ENCODE results near the gene SORCS3.

- TF ChIP-seq MAX (IDR thresholded peaks at IDR 0.05) (no peak), EZH2phosphoT487 (IDR thresholded peaks at IDR 0.05; ENCODE audit: borderline replicate concordance) (no peak), RAD21 (IDR thresholded peaks at IDR 0.05; ENCODE audit: low read depth) (no peak), EGR1 (IDR thresholded peaks at IDR 0.05; ENCODE audit: low read depth) (no peak), CTCF (IDR thresholded peaks at IDR 0.05 in 2 of 3, conservative IDR thresholded peaks at IDR 0.05 in 1 of 3; ENCODE audit: borderline replicate concordance in 1 of 3, insufficient read depth in 1 of 3, low read depth in 2 of 3, low read length in 2 of 3) (no peak), EZH2 (IDR thresholded peaks at IDR 0.05) (no peak), POLR2A (IDR thresholded peaks at IDR 0.05; ENCODE audit: borderline replicate concordance, extremely low read depth, insufficient read depth, insufficient read length) (no peak), SIN3A (IDR thresholded peaks at IDR 0.05; ENCODE audit: low read depth) (no peak), POLR2AphosphoS5 (IDR thresholded peaks at IDR 0.05; ENCODE audit: low read depth, low read length) (no peak), CEBPB (IDR thresholded peaks at IDR 0.05; ENCODE audit: low read depth) (no peak), FOSL1 (IDR thresholded peaks at IDR 0.05; ENCODE audit: low read depth) (no peak)
- TF ChIP-seq, protein P1, sequence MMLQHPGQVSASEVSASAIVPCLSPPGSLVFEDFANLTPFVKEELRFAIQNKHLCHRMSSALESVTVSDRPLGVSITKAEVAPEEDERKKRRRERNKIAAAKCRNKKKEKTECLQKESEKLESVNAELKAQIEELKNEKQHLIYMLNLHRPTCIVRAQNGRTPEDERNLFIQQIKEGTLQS (IDR thresholded peaks at IDR 0.05): no peak
- TF ChIP-seq, protein P2, sequence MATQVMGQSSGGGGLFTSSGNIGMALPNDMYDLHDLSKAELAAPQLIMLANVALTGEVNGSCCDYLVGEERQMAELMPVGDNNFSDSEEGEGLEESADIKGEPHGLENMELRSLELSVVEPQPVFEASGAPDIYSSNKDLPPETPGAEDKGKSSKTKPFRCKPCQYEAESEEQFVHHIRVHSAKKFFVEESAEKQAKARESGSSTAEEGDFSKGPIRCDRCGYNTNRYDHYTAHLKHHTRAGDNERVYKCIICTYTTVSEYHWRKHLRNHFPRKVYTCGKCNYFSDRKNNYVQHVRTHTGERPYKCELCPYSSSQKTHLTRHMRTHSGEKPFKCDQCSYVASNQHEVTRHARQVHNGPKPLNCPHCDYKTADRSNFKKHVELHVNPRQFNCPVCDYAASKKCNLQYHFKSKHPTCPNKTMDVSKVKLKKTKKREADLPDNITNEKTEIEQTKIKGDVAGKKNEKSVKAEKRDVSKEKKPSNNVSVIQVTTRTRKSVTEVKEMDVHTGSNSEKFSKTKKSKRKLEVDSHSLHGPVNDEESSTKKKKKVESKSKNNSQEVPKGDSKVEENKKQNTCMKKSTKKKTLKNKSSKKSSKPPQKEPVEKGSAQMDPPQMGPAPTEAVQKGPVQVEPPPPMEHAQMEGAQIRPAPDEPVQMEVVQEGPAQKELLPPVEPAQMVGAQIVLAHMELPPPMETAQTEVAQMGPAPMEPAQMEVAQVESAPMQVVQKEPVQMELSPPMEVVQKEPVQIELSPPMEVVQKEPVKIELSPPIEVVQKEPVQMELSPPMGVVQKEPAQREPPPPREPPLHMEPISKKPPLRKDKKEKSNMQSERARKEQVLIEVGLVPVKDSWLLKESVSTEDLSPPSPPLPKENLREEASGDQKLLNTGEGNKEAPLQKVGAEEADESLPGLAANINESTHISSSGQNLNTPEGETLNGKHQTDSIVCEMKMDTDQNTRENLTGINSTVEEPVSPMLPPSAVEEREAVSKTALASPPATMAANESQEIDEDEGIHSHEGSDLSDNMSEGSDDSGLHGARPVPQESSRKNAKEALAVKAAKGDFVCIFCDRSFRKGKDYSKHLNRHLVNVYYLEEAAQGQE (IDR thresholded peaks at IDR 0.05; ENCODE audit: low read depth): no peak
These were observed 161.9 kb downstream of the SORCS3 start for GRCh38 chr10:104802941-104803340.
